HG03520 (cell line): Measurements from ENCODE around the gene CARM1.

ENCODE experiments used
- ATAC-seq: cut with Tn5 transposase; IDR thresholded peaks from one replicate; pipeline ENCODE4 v1.9.1; 2021; ENCODE audit warnings: mild to moderate bottlenecking, moderate library complexity; ENCODE audit not compliant: unreplicated experiment

Gene CARM1

GRCh38 chr19:10968527-10969135 lies 97.3 kb downstream of the CARM1 start:
- ATAC-seq = no peak

- ATAC-seq = no peak
Measured at GRCh38 chr19:10971107-10971726, 99.9 kb downstream of the CARM1 start.
